HepG2 (cell line): ENCODE results near the gene ITPK1. TPM values are rescaled to one million over a fixed set of nuclear protein-coding genes. Genes with fewer than 3 reads are reported as not detected.

Source experiments
- ATAC-seq: fragments of 200-7000 bp; cut with Tn5 transposase; 3 replicates; pipeline ENCODE4 v1.9.1; 2020; ENCODE audit warnings: mild to moderate bottlenecking, moderate library complexity
- BruUV-seq: library from RNA; stranded (reverse); fragments of 400-500 nt; replicated peaks from 2 replicates; lab custom pipeline; 2021; lab: Mats Ljungman, UMichigan
- CTCF ChIA-PET: fragments of 300-600 bp; formaldehyde crosslinking; extraction: SDS; loops from one replicate; lab custom pipeline; 2021; ENCODE audit warnings: low total read pairs, inconsistent platforms, low intra/inter-chr PET ratio; lab: Yijun Ruan, JAX
- POLR2A ChIA-PET: fragments of 350-600 bp; sonication (Branson Sonifier 250); formaldehyde crosslinking; loops from one replicate; lab custom pipeline; 2020; ENCODE audit warnings: antibody characterized with exemption, inconsistent platforms; lab: Yijun Ruan, JAX
- DNase-seq: peaks from one replicate; pipeline ENCODE4 v3.0.0-alpha.2; 2015; ENCODE audit warnings: low spot score
- FAIRE-seq: peaks from 3 replicates; lab custom pipeline; 2011; peaks lifted over from hg19 to GRCh38; lab: Jason Lieb, UNC
- H2AFZ ChIP-seq: one replicate; pipeline ENCODE4 v1.6.1; 2011; ENCODE audit warnings: low read length, inconsistent platforms
- H3K27ac ChIP-seq: fragments of 300-600 bp; 3 replicates; pipeline ENCODE4 v1.8.0; 2011; ENCODE audit warnings: mixed run types, mild to moderate bottlenecking, mixed read lengths, low read length, inconsistent platforms; ENCODE audit not compliant: insufficient read depth; ENCODE audit errors: extremely low read length
- H3K27me3 ChIP-seq, 2 experiments: fragments of 200-600 bp in 1 of 2; 2 replicates in 1 of 2; 3 replicates in 1 of 2; pipeline versions ENCODE4 v1.6.0 to v1.8.0; 2011; ENCODE audit warnings: low read length in 2 of 2, mild to moderate bottlenecking in 2 of 2, moderate library complexity in 2 of 2, inconsistent platforms in 1 of 2; ENCODE audit not compliant: insufficient read depth in 2 of 2, control insufficient read depth in 1 of 2
- H3K36me3 ChIP-seq, 2 experiments: fragments of 200-600 bp in 1 of 2; replicated peaks in 1 of 2; 2 replicates in 1 of 2; 3 replicates in 1 of 2; pipeline versions ENCODE4 v1.5.1 to v1.8.0; 2011; ENCODE audit warnings: low read length in 2 of 2, inconsistent platforms in 1 of 2; ENCODE audit not compliant: insufficient read depth in 2 of 2, control insufficient read depth in 1 of 2
- H3K4me1 ChIP-seq: 2 replicates; pipeline ENCODE4 v1.5.1; 2012; ENCODE audit warnings: low read length, inconsistent platforms; ENCODE audit not compliant: insufficient read depth
- H3K4me2 ChIP-seq: 2 replicates; pipeline ENCODE4 v1.6.0; 2011; ENCODE audit warnings: low read depth, low read length, inconsistent platforms
- H3K4me3 ChIP-seq, 3 experiments: fragments of 200-600 bp in 1 of 3; sonication (generic), shearing (Covaris generic) in 1 of 3; replicated peaks in 1 of 3; 2 replicates each; pipeline ENCODE4 v1.5.1; 2011 to 2016; ENCODE audit warnings: low read length in 3 of 3, inconsistent platforms in 2 of 3, low read depth in 2 of 3, mild to moderate bottlenecking in 2 of 3, control low read depth in 1 of 3, mixed read lengths in 1 of 3; ENCODE audit not compliant: insufficient read depth in 1 of 3
- H3K79me2 ChIP-seq: one replicate; pipeline ENCODE4 v1.6.1; 2011; ENCODE audit warnings: low read length, inconsistent platforms; ENCODE audit not compliant: insufficient read depth
- H3K9ac ChIP-seq: 2 replicates; pipeline ENCODE4 v1.6.0; 2011; ENCODE audit warnings: mild to moderate bottlenecking, low read depth, low read length, inconsistent platforms; ENCODE audit not compliant: insufficient read depth
- H3K9me3 ChIP-seq: 2 replicates; pipeline ENCODE4 v1.5.1; 2012; ENCODE audit warnings: mild to moderate bottlenecking, low read length
- H4K20me1 ChIP-seq: 2 replicates; pipeline ENCODE4 v1.6.0; 2011; ENCODE audit warnings: inconsistent platforms, mild to moderate bottlenecking, low read length, moderate library complexity; ENCODE audit not compliant: insufficient read depth
- ATF7 ChIP-seq, 2 experiments: fragments of 450-650 bp in 1 of 2; sonication (generic) in 1 of 2; formaldehyde crosslinking in 1 of 2; IDR thresholded peaks; 2 replicates each; pipeline versions ENCODE4 v1.4.0 to v1.6.1; 2016 to 2020; ENCODE audit warnings: antibody characterized with exemption in 1 of 2, mild to moderate bottlenecking in 1 of 2, missing genetic modification reagents in 1 of 2
- HNF4A ChIP-seq: sonication (generic); formaldehyde crosslinking; IDR thresholded peaks from 2 replicates; pipeline ENCODE4 v1.4.0; 2020; ENCODE audit warnings: missing genetic modification reagents
- WGBS: methylation state at CpG from one replicate; pipeline ENCODE4 v1.1.6; 2017; ENCODE audit warnings: low lambda C conversion rate; 5-methylcytosine and 5-hydroxymethylcytosine counted together
- in situ Hi-C: cut with HindIII; loops from 2 replicates; pipeline ENCODE4 v1.10.0; 2017; ENCODE audit warnings: low pct_unique_long_range_greater_than_20kb; ENCODE audit not compliant: extremely low pct_ligation_motif_present
- intact Hi-C: fragments of 100-400 bp; cut with micrococcal nuclease; formaldehyde crosslinking; loops from one replicate; pipeline ENCODE4 v1.10.0; 2022; ENCODE audit not compliant: unreplicated experiment
- polyA plus RNA-seq, 8 experiments: library from polyadenylated mRNA; depleted of rRNA in 3 of 8; stranded (reverse) in 7 of 8; unstranded in 1 of 8; fragments of >200 nt; fragmentation: Illumina TruSeq in 4 of 8; extraction: Trizol in 4 of 8; gene quantifications; 2 replicates each; pipeline versions ENCODE4 v1.2.1 to v1.2.3, GENCODE V29; 2011 to 2016; ENCODE audit warnings: low read depth in 4 of 8, missing spikeins in 1 of 8, mixed read lengths in 1 of 8; ENCODE audit not compliant: insufficient read depth in 1 of 8
- total RNA-seq, 5 experiments: library from RNA; depleted of rRNA; stranded (reverse); fragments of >200 nt; fragmentation: Illumina TruSeq; extraction: Trizol; gene quantifications; 2 replicates each; pipeline ENCODE4 v1.2.3, GENCODE V29; 2016; ENCODE audit warnings: low read depth in 1 of 5
- TF ChIP-seq, protein P1 (sequence below): fragments of 450-650 bp; IDR thresholded peaks from 2 replicates; pipeline ENCODE4 v1.6.1; 2017; ENCODE audit warnings: mild to moderate bottlenecking
- TF ChIP-seq, protein P2 (sequence below): sonication (generic); formaldehyde crosslinking; conservative IDR thresholded peaks from 2 replicates; pipeline ENCODE4 v1.4.0; 2020; ENCODE audit warnings: missing genetic modification reagents

ITPK1 gene
- total and polyA plus RNA-seq, 2 of the 13 experiments (the other 11 are each of a cell fraction or from before 2014, with no cell fraction given) = 20.5 to 47.5 TPM

DNA sequence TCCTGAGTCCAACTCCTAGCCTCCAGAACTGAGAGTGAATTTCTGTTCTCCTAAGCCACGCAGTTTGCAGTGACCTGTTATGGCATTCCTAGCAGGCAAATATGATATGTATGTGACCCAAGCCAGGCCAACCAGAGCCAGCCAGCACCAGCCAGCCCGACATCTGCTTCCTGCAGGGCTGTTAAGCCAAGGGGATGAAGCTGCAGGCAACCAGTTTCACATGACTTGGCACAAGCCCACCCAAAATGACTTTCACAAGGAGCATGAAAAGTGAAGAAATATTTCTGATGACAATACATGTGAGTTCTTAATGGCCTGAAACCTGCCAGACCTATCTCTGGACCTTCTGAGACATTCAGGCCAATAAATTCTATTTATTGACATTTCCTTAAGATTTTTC, 68.1 kb downstream of the ITPK1 start (continued):
- TF ChIP-seq, protein P1, sequence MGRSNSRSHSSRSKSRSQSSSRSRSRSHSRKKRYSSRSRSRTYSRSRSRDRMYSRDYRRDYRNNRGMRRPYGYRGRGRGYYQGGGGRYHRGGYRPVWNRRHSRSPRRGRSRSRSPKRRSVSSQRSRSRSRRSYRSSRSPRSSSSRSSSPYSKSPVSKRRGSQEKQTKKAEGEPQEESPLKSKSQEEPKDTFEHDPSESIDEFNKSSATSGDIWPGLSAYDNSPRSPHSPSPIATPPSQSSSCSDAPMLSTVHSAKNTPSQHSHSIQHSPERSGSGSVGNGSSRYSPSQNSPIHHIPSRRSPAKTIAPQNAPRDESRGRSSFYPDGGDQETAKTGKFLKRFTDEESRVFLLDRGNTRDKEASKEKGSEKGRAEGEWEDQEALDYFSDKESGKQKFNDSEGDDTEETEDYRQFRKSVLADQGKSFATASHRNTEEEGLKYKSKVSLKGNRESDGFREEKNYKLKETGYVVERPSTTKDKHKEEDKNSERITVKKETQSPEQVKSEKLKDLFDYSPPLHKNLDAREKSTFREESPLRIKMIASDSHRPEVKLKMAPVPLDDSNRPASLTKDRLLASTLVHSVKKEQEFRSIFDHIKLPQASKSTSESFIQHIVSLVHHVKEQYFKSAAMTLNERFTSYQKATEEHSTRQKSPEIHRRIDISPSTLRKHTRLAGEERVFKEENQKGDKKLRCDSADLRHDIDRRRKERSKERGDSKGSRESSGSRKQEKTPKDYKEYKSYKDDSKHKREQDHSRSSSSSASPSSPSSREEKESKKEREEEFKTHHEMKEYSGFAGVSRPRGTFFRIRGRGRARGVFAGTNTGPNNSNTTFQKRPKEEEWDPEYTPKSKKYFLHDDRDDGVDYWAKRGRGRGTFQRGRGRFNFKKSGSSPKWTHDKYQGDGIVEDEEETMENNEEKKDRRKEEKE = no peak

DNA sequence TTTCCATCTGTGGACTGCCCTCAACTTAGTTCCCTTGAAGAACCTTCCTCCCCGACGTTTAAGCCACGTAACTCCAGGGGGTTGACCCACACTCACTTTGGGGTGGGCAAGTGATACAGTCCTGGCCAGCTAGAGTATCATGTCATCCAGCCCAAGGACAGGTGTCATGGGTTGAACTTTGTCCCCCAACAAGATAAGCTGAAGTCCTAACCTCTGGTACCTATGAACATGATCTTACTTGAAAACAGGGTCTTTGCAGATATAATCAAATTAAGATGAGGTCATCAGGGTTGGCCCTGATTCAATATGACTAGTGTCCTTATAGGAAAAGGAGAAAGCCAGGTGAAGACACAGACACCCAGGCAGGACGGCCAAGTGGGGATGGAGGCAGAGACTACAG, 68.6 kb downstream of the ITPK1 start:
- no peak overlapping the region for H2AFZ ChIP-seq
- ATAC-seq (no peak), FAIRE-seq (peak; percentile 12)
- H3K4me2 ChIP-seq = no peak overlapping the region
- TF ChIP-seq ATF7 (IDR thresholded peaks at IDR 0.05) (peak; percentile 72), ATF7 (CRISPR knock-in tag; IDR thresholded peaks at IDR 0.05) (no peak), HNF4A (peak; percentile 47)
- TF ChIP-seq, protein P2, sequence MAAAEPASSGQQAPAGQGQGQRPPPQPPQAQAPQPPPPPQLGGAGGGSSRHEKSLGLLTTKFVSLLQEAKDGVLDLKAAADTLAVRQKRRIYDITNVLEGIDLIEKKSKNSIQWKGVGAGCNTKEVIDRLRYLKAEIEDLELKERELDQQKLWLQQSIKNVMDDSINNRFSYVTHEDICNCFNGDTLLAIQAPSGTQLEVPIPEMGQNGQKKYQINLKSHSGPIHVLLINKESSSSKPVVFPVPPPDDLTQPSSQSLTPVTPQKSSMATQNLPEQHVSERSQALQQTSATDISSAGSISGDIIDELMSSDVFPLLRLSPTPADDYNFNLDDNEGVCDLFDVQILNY (CRISPR knock-in tag) = no peak
- TF ChIP-seq, all 625 proteins: peak for 2
- Histone ChIP-seq H3K79me2 (no peaks in the 10 kb centered on the region), H3K9me3 (no peaks in the 10 kb centered on the region), H3K36me3 (no peaks in the 10 kb centered on the region), H3K9ac (no peak overlapping the region), H3K27ac (no peak overlapping the region), H3K4me1 (peaks cover 77% of the 10 kb centered on the region), H4K20me1 (no peaks in the 10 kb centered on the region), H3K27me3 (no peaks in the 10 kb centered on the region), H3K4me3 (no peak overlapping the region)
- ChIA-PET CTCF (no interaction called here), POLR2A (no interaction called here)
- 92% methylated on average over 4 of the region's 4 CpGs for WGBS
- intact Hi-C loops = no loop called here
- no TSS peak for BruUV-seq
- DNase-seq = no peak
- in situ Hi-C loops = no loop called here
